GM18499 (cell line): ENCODE results near the gene SLC36A2.
"Not testable (repeated sequence)": the region's sequence is repeated elsewhere in the genome, so short reads cannot be mapped to it uniquely, and the experiment has no call there.

Source experiments
- ATAC-seq: cut with Tn5 transposase; IDR thresholded peaks from one replicate; pipeline ENCODE4 v1.9.1; 2021; ENCODE audit warnings: moderate number of reproducible peaks; ENCODE audit not compliant: insufficient read depth, unreplicated experiment

The SLC36A2 gene

GRCh38 chr5:151347369-151347768 is at the start of gene SLC36A2:
Gene SLC36A2, minus strand, starts transcription at chr5:151347559. Its CDS starts 99 bp downstream, at chr5:151347460.
- no peak for ATAC-seq

GRCh38 chr5:151388960-151389359 is 41.6 kb upstream of the SLC36A2 start:
- no peak for ATAC-seq

- ATAC-seq, result no peak
These were observed 36.7 kb upstream of the SLC36A2 start for GRCh38 chr5:151384106-151384505.

GRCh38 chr5:151383011-151383410 is 35.7 kb upstream of the SLC36A2 start:
- no peak for ATAC-seq

- ATAC-seq, result no peak
These were observed 35.2 kb upstream of the SLC36A2 start for GRCh38 chr5:151382576-151382975.

- ATAC-seq, result no peak
These were observed 34.5 kb upstream of the SLC36A2 start for GRCh38 chr5:151381899-151382298.

- no peak for ATAC-seq
These were observed 31.3 kb upstream of the SLC36A2 start for GRCh38 chr5:151378616-151379015.

GRCh38 chr5:151374539-151374938 is 27.2 kb upstream of the SLC36A2 start:
- ATAC-seq, result no peak

- not testable (repeated sequence) for ATAC-seq
These were observed 19.7 kb upstream of the SLC36A2 start for GRCh38 chr5:151367038-151367437.

- no peak for ATAC-seq
These were observed 16.3 kb upstream of the SLC36A2 start for GRCh38 chr5:151363673-151364072.

GRCh38 chr5:151362970-151363369 is 15.6 kb upstream of the SLC36A2 start:
- ATAC-seq, result no peak

- no peak for ATAC-seq
These were observed 12.0 kb upstream of the SLC36A2 start for GRCh38 chr5:151359391-151359790.

- ATAC-seq, result no peak
These were observed 10.4 kb upstream of the SLC36A2 start for GRCh38 chr5:151357792-151358191.

GRCh38 chr5:151357097-151357496 is 9.7 kb upstream of the SLC36A2 start:
- ATAC-seq, result no peak

GRCh38 chr5:151351671-151352070 is 4.3 kb upstream of the SLC36A2 start:
- no peak for ATAC-seq

- no peak for ATAC-seq
These were observed 1.4 kb upstream of the SLC36A2 start for GRCh38 chr5:151348789-151349188.

- ATAC-seq, result no peak
These were observed 1.4 kb downstream of the SLC36A2 start for GRCh38 chr5:151345808-151346478.

- ATAC-seq, result no peak
These were observed 2.1 kb downstream of the SLC36A2 start for GRCh38 chr5:151345187-151345807.

- ATAC-seq, result no peak
These were observed 3.3 kb downstream of the SLC36A2 start for GRCh38 chr5:151344088-151344487.

GRCh38 chr5:151340004-151340403 is 7.4 kb downstream of the SLC36A2 start:
- ATAC-seq, result no peak

- no peak for ATAC-seq
These were observed 8.6 kb downstream of the SLC36A2 start for GRCh38 chr5:151338734-151339133.

- ATAC-seq, result no peak
These were observed 14.5 kb downstream of the SLC36A2 start for GRCh38 chr5:151332857-151333256.
